Adipocyte (in vitro differentiated cells): ENCODE results near the gene TNFRSF6B.

ENCODE experiments used
- DNase-seq: peaks from one replicate; pipeline ENCODE4 v3.0.0-alpha.2; 2015; ENCODE audit warnings: low read depth
- H3K27me3 ChIP-seq: replicated peaks from 2 replicates; pipeline ENCODE4 v1.7.0; 2013; ENCODE audit warnings: mild to moderate bottlenecking, low read length, moderate library complexity; ENCODE audit not compliant: control insufficient read depth, insufficient read depth
- H3K36me3 ChIP-seq: 2 replicates; pipeline ENCODE4 v1.7.0; 2013; ENCODE audit warnings: low read length, mild to moderate bottlenecking, moderate library complexity; ENCODE audit not compliant: control insufficient read depth, insufficient read depth, severe bottlenecking
- H3K4me1 ChIP-seq: 2 replicates; pipeline ENCODE4 v1.7.0; 2013; ENCODE audit warnings: mild to moderate bottlenecking, low read length, moderate library complexity; ENCODE audit not compliant: control insufficient read depth, insufficient read depth
- H3K4me3 ChIP-seq: 2 replicates; pipeline ENCODE4 v1.7.0; 2013; ENCODE audit warnings: mild to moderate bottlenecking, low read length, moderate library complexity
- H3K9ac ChIP-seq: 2 replicates; pipeline ENCODE4 v1.7.0; 2013; ENCODE audit warnings: mild to moderate bottlenecking, low read length, moderate library complexity
- H3K9me3 ChIP-seq: 2 replicates; pipeline ENCODE4 v1.7.0; 2013; ENCODE audit warnings: mild to moderate bottlenecking, low read length, moderate library complexity; ENCODE audit not compliant: control insufficient read depth

The TNFRSF6B gene

DNA sequence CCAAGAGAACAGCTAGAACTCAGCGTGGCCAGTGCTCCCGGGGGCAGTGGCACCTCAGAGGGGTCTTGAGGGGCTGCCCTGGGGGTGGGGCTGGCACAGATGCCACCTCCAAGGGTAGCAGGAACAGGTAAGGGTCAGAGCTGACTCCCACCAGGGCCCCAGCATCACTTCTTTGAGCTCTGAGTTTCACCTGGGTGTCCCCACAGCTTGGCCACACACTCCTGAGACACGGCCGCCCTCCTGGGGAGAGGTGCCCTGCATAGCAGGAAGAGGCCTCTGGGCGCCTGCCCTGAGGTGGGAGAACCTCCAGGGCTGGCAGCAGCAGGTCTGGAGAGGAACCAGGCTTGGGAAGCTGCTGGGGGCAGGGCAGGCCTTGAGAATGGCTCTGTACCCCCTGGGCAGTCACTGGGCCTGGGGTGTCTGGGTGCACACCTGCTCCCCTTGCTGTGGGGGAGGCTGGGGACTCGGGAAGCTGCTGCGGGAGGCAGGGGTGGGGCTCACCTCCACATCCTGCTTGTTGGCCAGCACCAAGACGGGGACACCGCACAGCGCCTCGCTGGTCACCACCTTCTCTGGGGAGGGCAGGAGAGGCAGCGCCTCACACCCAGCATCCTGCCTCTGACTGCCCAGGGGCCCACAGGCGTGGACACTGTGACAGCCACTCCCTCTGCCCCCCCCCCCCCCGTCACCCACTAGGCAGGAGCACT is 5.0 kb downstream of the TNFRSF6B start:
- peaks cover 25% of the 10 kb centered on the region for H3K36me3 ChIP-seq
- no peak overlapping the region for H3K4me3 ChIP-seq

DNA sequence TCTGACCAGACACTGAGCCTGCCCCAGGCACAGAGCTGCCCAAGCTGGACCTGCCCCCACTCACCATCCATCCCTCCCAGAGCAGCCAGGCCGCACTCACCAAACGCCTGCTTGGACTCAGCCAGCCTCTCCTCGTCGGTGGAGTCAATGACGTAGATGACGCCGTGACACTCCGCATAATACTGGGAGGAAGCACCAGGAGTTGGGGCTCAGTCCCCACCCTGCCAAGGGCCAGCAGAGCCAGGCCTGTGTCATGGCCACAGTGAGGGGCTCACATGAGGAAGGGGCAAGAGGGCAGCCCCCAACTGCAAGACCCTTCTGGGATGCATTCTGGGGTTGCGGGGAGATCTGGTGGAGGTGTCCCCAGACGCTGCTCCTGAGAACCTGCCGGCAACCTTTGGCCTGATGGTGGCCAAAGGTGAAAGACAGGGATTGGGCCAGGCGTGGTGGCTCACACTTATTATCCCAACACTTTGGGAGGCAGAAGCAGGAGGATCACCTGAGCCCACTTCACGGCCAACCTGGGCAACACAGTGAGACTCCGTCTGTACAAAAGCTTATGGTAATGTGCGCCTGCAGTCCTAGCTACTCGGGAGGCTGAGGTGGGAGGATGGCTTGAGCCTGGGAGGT is 5.7 kb downstream of the TNFRSF6B start:
- peaks cover 38% of the 10 kb centered on the region for H3K4me1 ChIP-seq
- no peak overlapping the region for H3K9ac ChIP-seq
- no peaks in the 10 kb centered on the region for H3K9me3 ChIP-seq
- no peaks in the 10 kb centered on the region for H3K27me3 ChIP-seq
- peaks cover 25% of the 10 kb centered on the region for H3K36me3 ChIP-seq
- H3K4me3 ChIP-seq: no peak overlapping the region
- no peak for DNase-seq

More for the DNA sequence above, 5.0 kb downstream of the TNFRSF6B start:
- Histone ChIP-seq H3K9ac (no peak overlapping the region), H3K9me3 (no peaks in the 10 kb centered on the region), H3K27me3 (no peaks in the 10 kb centered on the region), H3K4me1 (peaks cover 41% of the 10 kb centered on the region)
- DNase-seq: no peak

DNA sequence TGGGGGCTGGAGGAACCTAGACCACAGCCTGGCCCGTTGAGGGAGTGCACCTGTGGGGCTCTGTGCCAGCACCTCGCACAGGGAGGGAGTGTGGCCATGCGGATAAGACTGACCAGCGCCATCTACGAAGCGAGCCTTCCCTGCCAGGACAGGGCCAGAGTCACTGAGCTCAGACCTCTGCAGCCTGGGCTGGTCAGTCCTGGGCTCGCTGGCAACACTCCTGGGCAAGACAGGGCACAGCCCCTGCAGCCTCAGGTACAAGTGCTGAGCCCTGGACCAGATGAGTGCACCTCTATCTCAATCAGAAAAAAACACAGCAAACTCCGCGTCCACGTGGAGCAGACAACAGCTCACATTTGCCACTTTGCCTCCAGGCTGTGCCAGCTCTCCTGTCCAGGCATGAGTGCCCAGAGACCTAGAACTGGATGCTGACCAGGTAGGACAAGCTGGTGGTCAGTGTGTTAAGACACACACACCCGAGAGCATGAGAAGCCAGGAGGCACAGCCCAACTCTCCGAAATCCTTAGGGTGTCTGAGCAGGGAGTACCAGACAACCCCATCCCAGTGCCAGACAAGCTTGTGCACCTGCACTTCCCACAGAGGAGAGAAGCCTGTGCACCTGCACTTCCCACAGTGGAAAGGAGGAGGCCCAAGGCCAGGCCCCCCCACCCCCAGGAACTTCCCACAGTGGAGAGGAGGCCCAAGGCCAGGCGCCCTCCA is 6.5 kb downstream of the TNFRSF6B start:
- Histone ChIP-seq H3K27me3 (no peaks in the 10 kb centered on the region), H3K9me3 (no peaks in the 10 kb centered on the region), H3K4me1 (peaks cover 30% of the 10 kb centered on the region), H3K9ac (no peak overlapping the region), H3K4me3 (no peak overlapping the region), H3K36me3 (peaks cover 25% of the 10 kb centered on the region)
- DNase-seq: no peak

DNA sequence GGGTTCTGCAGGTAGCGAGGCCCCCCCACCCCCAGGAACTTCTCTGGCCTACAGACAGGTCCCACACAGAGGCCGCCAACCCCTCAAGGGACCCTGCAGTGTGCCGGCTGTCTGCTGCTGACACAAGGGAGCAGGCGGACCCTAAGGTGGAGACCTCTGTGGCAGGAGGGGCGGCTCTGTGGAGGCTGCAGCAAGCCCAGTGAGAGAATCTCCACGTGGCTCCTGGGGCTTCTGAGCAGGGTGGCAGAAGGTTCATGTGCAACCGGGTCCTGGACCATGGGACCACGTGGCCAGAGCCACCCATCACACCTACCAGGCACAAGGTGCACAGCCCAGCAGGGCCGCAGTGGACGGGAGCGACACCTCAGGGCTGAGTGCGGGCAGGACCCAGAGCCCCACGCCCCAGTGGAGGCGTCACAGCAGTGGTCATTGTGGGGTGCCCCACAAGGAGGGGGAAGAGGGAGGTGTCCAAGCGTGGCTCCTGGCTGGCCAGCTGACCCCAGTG is 7.1 kb downstream of the TNFRSF6B start:
- DNase-seq: no peak
- H3K9me3 ChIP-seq: no peaks in the 10 kb centered on the region
- no peak overlapping the region for H3K9ac ChIP-seq
- H3K36me3 ChIP-seq: peaks cover 25% of the 10 kb centered on the region
- H3K27me3 ChIP-seq: no peaks in the 10 kb centered on the region
- peaks cover 25% of the 10 kb centered on the region for H3K4me1 ChIP-seq
- no peak overlapping the region for H3K4me3 ChIP-seq

DNA sequence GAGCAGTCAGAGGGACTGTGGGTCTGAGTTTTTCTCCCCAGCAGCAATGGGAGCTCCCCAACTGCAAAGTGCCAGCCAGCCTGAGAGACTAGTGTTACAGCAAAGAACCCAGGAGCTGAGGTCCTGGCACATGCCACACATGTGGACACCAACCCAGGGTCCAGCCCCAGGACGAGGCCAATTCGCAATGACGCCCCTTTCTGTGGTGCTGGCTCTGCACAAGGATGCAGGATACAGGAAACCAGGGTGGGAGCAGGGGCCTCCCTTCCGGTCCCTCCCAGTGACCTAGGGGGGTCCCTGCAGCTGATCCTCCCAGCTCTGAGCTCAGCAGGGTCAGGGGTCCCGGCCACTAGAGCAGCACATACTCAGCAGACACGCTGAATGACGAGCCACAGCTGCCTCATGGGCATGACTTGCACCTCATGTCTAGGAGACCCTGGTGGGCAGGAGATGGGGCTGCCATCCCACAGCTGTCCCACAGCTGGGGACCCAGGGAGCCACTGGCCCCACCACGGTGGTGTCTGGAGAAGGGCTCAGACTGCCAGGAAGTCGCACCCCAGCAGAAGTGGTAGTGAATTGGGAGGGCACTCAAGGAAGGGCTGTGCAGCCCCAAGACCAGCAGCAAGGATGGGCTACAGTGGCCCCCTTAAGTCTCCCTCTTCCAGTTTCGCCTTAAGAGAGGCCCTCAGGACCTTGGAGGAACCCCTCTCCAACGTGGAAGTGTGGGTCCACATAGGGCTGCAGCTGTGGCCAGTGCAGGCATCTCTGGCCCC is 7.7 kb downstream of the TNFRSF6B start:
- DNase-seq: no peak
- Histone ChIP-seq H3K9ac (no peak overlapping the region), H3K27me3 (no peaks in the 10 kb centered on the region), H3K9me3 (no peaks in the 10 kb centered on the region), H3K36me3 (peaks cover 28% of the 10 kb centered on the region), H3K4me3 (no peak overlapping the region), H3K4me1 (peaks cover 25% of the 10 kb centered on the region)

DNA sequence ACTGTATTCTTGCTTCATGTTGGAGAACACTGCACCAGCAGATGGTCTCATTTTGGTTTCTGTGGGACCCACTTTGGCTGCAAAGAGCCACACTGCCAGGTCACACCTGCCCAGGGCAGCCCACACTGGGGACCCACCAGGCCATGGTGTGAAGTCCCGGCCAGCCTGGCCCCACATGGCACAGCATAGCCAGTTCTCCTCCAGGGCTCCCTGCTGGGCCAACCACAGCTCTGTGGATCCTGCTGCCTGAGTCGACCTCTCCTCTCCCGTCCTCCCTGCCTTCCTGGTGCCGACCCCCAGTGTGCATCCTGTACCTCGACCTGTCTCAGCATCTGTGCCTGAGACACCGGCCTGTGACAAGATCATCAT is 8.3 kb downstream of the TNFRSF6B start:
- Histone ChIP-seq H3K9ac (no peak overlapping the region), H3K36me3 (peaks cover 32% of the 10 kb centered on the region), H3K4me3 (no peak overlapping the region), H3K9me3 (no peaks in the 10 kb centered on the region), H3K4me1 (peaks cover 24% of the 10 kb centered on the region), H3K27me3 (no peaks in the 10 kb centered on the region)
- DNase-seq: no peak

DNA sequence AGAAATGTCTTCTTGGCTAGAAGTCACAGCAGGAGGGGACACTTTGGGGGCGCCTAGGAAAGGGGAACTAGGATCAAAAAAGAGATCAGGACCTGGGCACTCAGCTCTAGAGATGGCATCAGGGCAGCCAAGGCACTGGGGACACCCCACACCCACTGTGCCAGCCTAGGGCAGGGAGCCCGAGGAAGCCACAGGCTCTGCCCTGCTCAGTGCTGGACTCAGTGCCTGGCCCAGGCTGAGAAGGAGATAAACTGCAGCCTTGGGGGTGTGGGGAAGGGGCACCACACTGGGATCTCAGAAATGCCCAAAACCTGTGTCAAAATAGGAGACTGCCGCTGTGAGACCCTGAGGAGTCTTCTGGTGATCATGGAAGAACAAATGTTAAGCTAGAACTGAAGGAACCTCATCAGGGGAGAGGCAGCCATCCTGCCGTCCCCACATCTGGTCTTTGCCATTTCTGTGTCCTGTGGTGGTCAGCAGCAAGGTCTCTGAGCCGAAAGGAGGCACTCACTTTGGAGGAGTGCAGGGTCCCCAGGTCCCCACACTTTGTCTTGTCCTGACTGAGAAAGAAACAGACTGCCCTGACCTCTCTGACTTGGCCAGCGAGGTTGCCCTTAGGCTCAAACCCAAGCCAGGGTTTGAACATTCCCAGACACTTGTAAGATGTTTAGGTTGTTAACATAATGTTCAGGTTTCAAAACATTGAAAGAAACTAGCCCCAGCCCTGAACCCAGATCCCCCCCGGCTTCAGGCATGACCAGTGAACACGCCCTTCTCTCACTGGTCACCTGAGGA is 9.0 kb downstream of the TNFRSF6B start:
- DNase-seq: no peak
- Histone ChIP-seq H3K36me3 (peaks cover 34% of the 10 kb centered on the region), H3K4me1 (peaks cover 21% of the 10 kb centered on the region), H3K9me3 (no peaks in the 10 kb centered on the region), H3K27me3 (no peaks in the 10 kb centered on the region), H3K9ac (peak overlapping the region; percentile 95), H3K4me3 (no peak overlapping the region)

DNA sequence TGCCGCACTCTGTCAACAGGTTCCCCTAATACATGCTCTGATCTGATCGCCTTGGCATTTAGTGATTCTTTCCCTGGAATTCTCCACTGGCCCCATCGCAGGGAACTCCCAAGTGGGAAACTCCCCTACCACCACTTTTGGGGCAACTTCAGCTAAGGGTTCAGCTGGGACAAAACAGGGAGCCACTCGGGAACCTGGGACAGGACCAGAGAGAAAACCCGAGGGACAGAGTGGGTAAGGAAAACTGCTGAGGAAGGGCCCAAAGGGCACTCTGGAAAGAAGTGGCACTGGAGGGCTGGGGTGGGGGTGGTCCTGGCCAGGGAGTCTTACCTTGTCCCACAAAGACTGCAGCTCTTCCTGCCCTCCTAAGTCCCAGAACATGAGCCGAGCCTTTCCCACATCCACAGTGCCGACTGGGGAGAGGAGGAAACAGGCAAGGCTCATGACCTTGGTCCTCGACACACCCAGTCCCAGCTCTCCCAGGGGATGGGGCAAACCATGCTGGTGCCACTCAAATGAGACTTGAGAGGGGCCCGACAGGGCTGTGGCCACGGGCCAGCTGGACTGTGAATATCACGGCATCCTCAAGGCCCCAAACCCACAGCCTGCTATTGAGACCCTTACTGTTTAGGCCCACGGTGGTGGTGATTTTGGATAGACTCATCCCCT is 9.7 kb downstream of the TNFRSF6B start:
- no peak for DNase-seq
- H3K4me1 ChIP-seq: peaks cover 21% of the 10 kb centered on the region
- peaks cover 40% of the 10 kb centered on the region for H3K36me3 ChIP-seq
- no peaks in the 10 kb centered on the region for H3K9me3 ChIP-seq
- no peaks in the 10 kb centered on the region for H3K27me3 ChIP-seq
- peak overlapping the region; percentile 91 for H3K4me3 ChIP-seq
- H3K9ac ChIP-seq: peak overlapping the region; percentile 95

DNA sequence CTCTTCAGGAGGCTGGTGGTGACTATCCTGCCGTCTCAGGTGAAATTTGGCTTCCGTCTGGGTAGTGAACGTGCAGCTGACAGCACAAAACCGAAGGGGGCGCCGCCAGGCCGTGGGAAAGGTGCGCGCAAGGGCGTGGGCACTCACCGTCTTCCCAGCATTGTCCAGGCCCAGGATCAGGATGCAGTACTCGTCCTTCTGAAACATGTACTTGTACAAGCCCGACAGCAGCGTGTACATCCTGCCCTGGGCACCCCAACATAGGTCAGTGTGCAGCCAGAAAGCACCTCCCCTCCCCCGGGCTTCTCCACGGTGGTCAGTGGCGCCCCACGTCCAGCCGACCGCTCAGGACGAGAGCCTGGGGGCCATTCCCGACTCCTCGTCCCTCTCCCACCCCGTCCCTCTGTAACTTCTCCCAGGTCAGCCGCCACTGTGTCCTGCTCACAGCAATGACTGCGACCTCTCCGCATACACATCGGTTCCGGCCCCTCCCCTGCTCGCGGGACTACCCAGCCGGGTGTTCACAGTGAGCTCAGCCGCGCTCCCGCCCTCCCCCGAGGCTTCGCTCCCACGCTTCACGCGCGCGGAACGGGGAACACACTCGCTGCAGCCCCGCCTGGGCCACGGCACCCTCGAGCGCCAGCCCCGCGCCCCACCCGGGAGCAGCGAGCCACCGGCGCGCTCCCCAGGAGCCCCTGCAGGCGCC is 10.6 kb downstream of the TNFRSF6B start:
- Histone ChIP-seq H3K4me3 (peak overlapping the region; percentile 91), H3K9ac (peak overlapping the region; percentile 95), H3K9me3 (no peaks in the 10 kb centered on the region), H3K27me3 (no peaks in the 10 kb centered on the region), H3K36me3 (peaks cover 49% of the 10 kb centered on the region), H3K4me1 (peaks cover 21% of the 10 kb centered on the region)
- DNase-seq: peak; percentile 74
